ENCODE results near the gene PLCL1.

PLCL1 gene

GRCh38 chr2:197888321-197888720 lies 83.9 kb downstream of the PLCL1 start:
- DNase-seq (ENCODE audit: low spot score) = no peak

GRCh38 chr2:197889041-197889440 lies 84.6 kb downstream of the PLCL1 start:
- DNase-seq (ENCODE audit: low spot score) = peak; percentile 54

GRCh38 chr2:197890168-197890567 lies 85.8 kb downstream of the PLCL1 start:
- DNase-seq (ENCODE audit: low spot score) = no peak

- DNase-seq (ENCODE audit: low spot score) = no peak
Observed at GRCh38 chr2:197891897-197892442, 87.6 kb downstream of the PLCL1 start.

- no peak for DNase-seq (ENCODE audit: low spot score)
Observed at GRCh38 chr2:197893403-197894177, 89.2 kb downstream of the PLCL1 start.

- DNase-seq (ENCODE audit: low spot score) = no peak
Observed at GRCh38 chr2:197894751-197895274, 90.4 kb downstream of the PLCL1 start.

- DNase-seq (ENCODE audit: low spot score) = no peak
Observed at GRCh38 chr2:197897960-197898678, 93.7 kb downstream of the PLCL1 start.

GRCh38 chr2:197904446-197904845 lies 100.1 kb downstream of the PLCL1 start:
- no peak for DNase-seq (ENCODE audit: low spot score)

- DNase-seq (ENCODE audit: low spot score) = no peak
Observed at GRCh38 chr2:197908156-197908555, 103.8 kb downstream of the PLCL1 start.

GRCh38 chr2:197908990-197909776 lies 104.8 kb downstream of the PLCL1 start:
- DNase-seq (ENCODE audit: low spot score) = peak; percentile 65

- DNase-seq (ENCODE audit: low spot score) = no peak
Observed at GRCh38 chr2:197911667-197912066, 107.3 kb downstream of the PLCL1 start.

GRCh38 chr2:197913084-197913483 lies 108.7 kb downstream of the PLCL1 start:
- no peak for DNase-seq (ENCODE audit: low spot score)

GRCh38 chr2:197914778-197915177 lies 110.4 kb downstream of the PLCL1 start:
- DNase-seq (ENCODE audit: low spot score) = no peak

- peak; percentile 74 for DNase-seq (ENCODE audit: low spot score)
Observed at GRCh38 chr2:197915548-197916265, 111.3 kb downstream of the PLCL1 start.

GRCh38 chr2:197919487-197919886 lies 115.1 kb downstream of the PLCL1 start:
- no peak for DNase-seq (ENCODE audit: low spot score)

- no peak for DNase-seq (ENCODE audit: low spot score)
Observed at GRCh38 chr2:197920088-197920487, 115.7 kb downstream of the PLCL1 start.

- no peak for DNase-seq (ENCODE audit: low spot score)
Observed at GRCh38 chr2:197920592-197921201, 116.3 kb downstream of the PLCL1 start.

- no peak for DNase-seq (ENCODE audit: low spot score)
Observed at GRCh38 chr2:197924483-197924882, 120.1 kb downstream of the PLCL1 start.

GRCh38 chr2:197925204-197925603 lies 120.8 kb downstream of the PLCL1 start:
- no peak for DNase-seq (ENCODE audit: low spot score)

GRCh38 chr2:197925976-197926375 lies 121.6 kb downstream of the PLCL1 start:
- DNase-seq (ENCODE audit: low spot score) = no peak

GRCh38 chr2:197926673-197927072 lies 122.3 kb downstream of the PLCL1 start:
- no peak for DNase-seq (ENCODE audit: low spot score)
